Keratinocyte (primary cell): ENCODE results near the gene ITGB6. TPM values are rescaled to one million over a fixed set of nuclear protein-coding genes. Genes with fewer than 3 reads are reported as not detected.

Experiments
- DNase-seq: peaks from one replicate; pipeline ENCODE4 v3.0.0-alpha.2; 2011; ENCODE audit warnings: low read depth, missing footprints, low spot score
- FAIRE-seq: peaks from 2 replicates; lab custom pipeline; 2011; peaks lifted over from hg19 to GRCh38; lab: Jason Lieb, UNC
- H2AFZ ChIP-seq: 2 replicates; pipeline ENCODE4 v1.6.0; 2012; ENCODE audit warnings: low read length, control low read depth, inconsistent platforms; ENCODE audit not compliant: control insufficient read depth
- H3K27ac ChIP-seq: 2 replicates; pipeline ENCODE4 v1.5.1; 2011; ENCODE audit warnings: low read length; ENCODE audit not compliant: control insufficient read depth, insufficient read depth
- H3K27me3 ChIP-seq: 3 replicates; pipeline ENCODE4 v1.6.0; 2011; ENCODE audit warnings: low read length; ENCODE audit not compliant: control insufficient read depth, insufficient read depth; ENCODE audit errors: extremely low read depth
- H3K36me3 ChIP-seq, 2 experiments: 2 replicates in 1 of 2; 3 replicates in 1 of 2; pipeline ENCODE4 v1.5.1; 2011; ENCODE audit warnings: low read length in 2 of 2, mild to moderate bottlenecking in 1 of 2; ENCODE audit not compliant: control insufficient read depth in 2 of 2, insufficient read depth in 2 of 2; ENCODE audit errors: extremely low read depth in 1 of 2
- H3K4me1 ChIP-seq: 3 replicates; pipeline ENCODE4 v1.5.1; 2011; ENCODE audit warnings: low read length; ENCODE audit not compliant: control insufficient read depth, insufficient read depth; ENCODE audit errors: extremely low read depth
- H3K4me2 ChIP-seq: 3 replicates; pipeline ENCODE4 v1.6.0; 2011; ENCODE audit warnings: low read depth, low read length; ENCODE audit not compliant: control insufficient read depth, insufficient read depth; ENCODE audit errors: extremely low read depth
- H3K4me3 ChIP-seq, 3 experiments: fragments of 200-600 bp in 1 of 3; sonication (generic) in 1 of 3; 2 replicates in 2 of 3; 3 replicates in 1 of 3; pipeline ENCODE4 v1.5.1; 2011 to 2016; ENCODE audit warnings: low read length in 3 of 3, mild to moderate bottlenecking in 3 of 3, control low read depth in 2 of 3, inconsistent platforms in 1 of 3, low read depth in 1 of 3, mixed read lengths in 1 of 3, mixed run types in 1 of 3, moderate library complexity in 1 of 3; ENCODE audit not compliant: control insufficient read depth in 2 of 3, insufficient read depth in 2 of 3; ENCODE audit errors: extremely low read depth in 1 of 3
- H3K79me2 ChIP-seq: 2 replicates; pipeline ENCODE4 v1.6.0; 2012; ENCODE audit warnings: low read length; ENCODE audit not compliant: control insufficient read depth, insufficient read depth
- H3K9ac ChIP-seq: 3 replicates; pipeline ENCODE4 v1.6.0; 2011; ENCODE audit warnings: low read length; ENCODE audit not compliant: control insufficient read depth, insufficient read depth; ENCODE audit errors: extremely low read depth
- H3K9me1 ChIP-seq: 3 replicates; pipeline ENCODE4 v1.6.0; 2011; ENCODE audit warnings: low read length; ENCODE audit not compliant: control insufficient read depth, insufficient read depth; ENCODE audit errors: extremely low read depth
- H3K9me3 ChIP-seq: 2 replicates; pipeline ENCODE4 v1.5.1; 2012; ENCODE audit warnings: low read depth, low read length; ENCODE audit not compliant: control insufficient read depth
- H4K20me1 ChIP-seq: 3 replicates; pipeline ENCODE4 v1.6.0; 2011; ENCODE audit warnings: low read length; ENCODE audit not compliant: control insufficient read depth, insufficient read depth; ENCODE audit errors: extremely low read depth
- EZH2 ChIP-seq: IDR thresholded peaks from one replicate; pipeline ENCODE4 v1.6.1; 2012; ENCODE audit warnings: inconsistent platforms, mild to moderate bottlenecking, low read length, moderate library complexity
- dilution Hi-C: fragments of 300-500 bp; cut with MboI; formaldehyde crosslinking; loops from one replicate; pipeline ENCODE4 v1.7.0; 2020; ENCODE audit warnings: low sequenced_read_pairs; ENCODE audit not compliant: extremely low pct_ligation_motif_present
- polyA plus RNA-seq, 5 experiments: library from polyadenylated mRNA; depleted of rRNA in 3 of 5; stranded (reverse) in 3 of 5; stranded (forward) in 1 of 5; unstranded in 1 of 5; fragments of >200 nt; gene quantifications; 1 replicate in 1 of 5; 2 replicates in 3 of 5; 3 replicates in 1 of 5; pipeline versions ENCODE4 v1.2.1 to v1.2.3, GENCODE V29; 2011 to 2012; ENCODE audit warnings: missing spikeins in 2 of 5, low read depth in 1 of 5, low replicate concordance in 1 of 5
- TF ChIP-seq, protein P1 (sequence below), 3 experiments: IDR thresholded peaks in 1 of 3; conservative IDR thresholded peaks in 1 of 3; optimal IDR thresholded peaks in 1 of 3; 2 replicates in 2 of 3; 3 replicates in 1 of 3; pipeline versions ENCODE3 to v1.5.1; 2011; ENCODE audit warnings: low read length in 3 of 3, mild to moderate bottlenecking in 3 of 3, moderate library complexity in 2 of 3, control low read depth in 1 of 3, inconsistent platforms in 1 of 3; ENCODE audit not compliant: insufficient read depth in 2 of 3; ENCODE audit errors: extremely low read depth in 1 of 3

Gene ITGB6
- polyA plus RNA-seq, 1 donor (not counting 4 experiments of a cell fraction or from before 2014, with no cell fraction given) = 183 TPM

DNA sequence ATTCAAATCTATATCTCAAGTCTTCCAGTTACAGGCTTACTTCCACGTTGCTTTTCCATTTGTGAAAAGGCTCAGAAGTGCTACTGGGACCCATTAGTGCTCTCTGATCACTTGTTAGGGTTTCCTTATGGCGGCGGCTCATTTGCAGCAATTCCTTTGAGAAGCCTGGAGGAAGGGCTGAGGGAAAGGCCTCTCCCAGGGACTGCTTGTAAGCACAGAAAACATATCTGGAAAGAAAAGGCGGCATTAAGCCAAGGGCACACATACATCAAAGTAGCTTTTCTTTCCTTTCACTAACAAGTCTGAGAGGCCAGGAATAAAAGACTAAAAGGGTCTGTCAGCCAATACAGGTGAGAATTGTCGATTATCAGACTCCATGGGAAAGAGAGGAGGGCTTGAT lies 39.4 kb upstream of the ITGB6 start:
- Histone ChIP-seq H3K4me1 (peaks cover 43% of the 10 kb centered on the region), H3K27me3 (no peaks in the 10 kb centered on the region), H3K4me2 (no peak overlapping the region), H3K4me3 (no peak overlapping the region), H3K27ac (no peak overlapping the region), H3K9ac (no peak overlapping the region), H3K36me3 (no peaks in the 10 kb centered on the region), H3K9me3 (no peaks in the 10 kb centered on the region), H3K79me2 (no peaks in the 10 kb centered on the region), H2AFZ (no peak overlapping the region), H4K20me1 (no peaks in the 10 kb centered on the region), H3K9me1 (no peaks in the 10 kb centered on the region)
- no peak for TF ChIP-seq EZH2
- TF ChIP-seq, protein P1, sequence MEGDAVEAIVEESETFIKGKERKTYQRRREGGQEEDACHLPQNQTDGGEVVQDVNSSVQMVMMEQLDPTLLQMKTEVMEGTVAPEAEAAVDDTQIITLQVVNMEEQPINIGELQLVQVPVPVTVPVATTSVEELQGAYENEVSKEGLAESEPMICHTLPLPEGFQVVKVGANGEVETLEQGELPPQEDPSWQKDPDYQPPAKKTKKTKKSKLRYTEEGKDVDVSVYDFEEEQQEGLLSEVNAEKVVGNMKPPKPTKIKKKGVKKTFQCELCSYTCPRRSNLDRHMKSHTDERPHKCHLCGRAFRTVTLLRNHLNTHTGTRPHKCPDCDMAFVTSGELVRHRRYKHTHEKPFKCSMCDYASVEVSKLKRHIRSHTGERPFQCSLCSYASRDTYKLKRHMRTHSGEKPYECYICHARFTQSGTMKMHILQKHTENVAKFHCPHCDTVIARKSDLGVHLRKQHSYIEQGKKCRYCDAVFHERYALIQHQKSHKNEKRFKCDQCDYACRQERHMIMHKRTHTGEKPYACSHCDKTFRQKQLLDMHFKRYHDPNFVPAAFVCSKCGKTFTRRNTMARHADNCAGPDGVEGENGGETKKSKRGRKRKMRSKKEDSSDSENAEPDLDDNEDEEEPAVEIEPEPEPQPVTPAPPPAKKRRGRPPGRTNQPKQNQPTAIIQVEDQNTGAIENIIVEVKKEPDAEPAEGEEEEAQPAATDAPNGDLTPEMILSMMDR (optimal IDR thresholded peaks at IDR 0.05 in 1 of 3, IDR thresholded peaks at IDR 0.05 in 1 of 3, conservative IDR thresholded peaks at IDR 0.05 in 1 of 3; ENCODE audit: extremely low read depth in 1 of 3, insufficient read depth in 2 of 3, low read length in 3 of 3) = no peak
- dilution Hi-C loops = no loop called here
- FAIRE-seq (no peak), DNase-seq (no peak)

DNA sequence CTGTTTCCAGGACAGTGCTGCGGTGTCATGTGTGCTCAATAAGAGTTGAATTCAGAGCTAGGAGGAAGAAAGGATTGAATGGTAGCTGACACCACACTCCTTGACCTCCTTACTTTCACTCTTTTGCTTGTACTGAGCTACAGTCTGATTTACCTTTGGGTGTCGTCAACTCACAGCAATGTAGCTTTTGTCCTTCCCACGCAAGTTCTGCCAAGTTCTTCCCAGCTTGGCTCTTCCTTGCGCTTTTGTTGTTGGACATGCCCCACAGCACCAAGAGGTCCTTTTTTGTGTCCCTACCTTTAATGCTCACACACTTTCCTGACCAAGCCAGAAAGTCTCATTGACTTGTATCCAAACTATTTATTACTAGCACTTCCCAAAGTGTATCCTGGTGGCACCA lies 38.3 kb upstream of the ITGB6 start:
- H4K20me1 ChIP-seq = no peaks in the 10 kb centered on the region
- no peaks in the 10 kb centered on the region for H3K27me3 ChIP-seq
- H3K4me3 ChIP-seq = peak overlapping the region in 1 of 3 experiments; percentile 22
- H3K9me3 ChIP-seq = no peaks in the 10 kb centered on the region
- H3K27ac ChIP-seq = peak overlapping the region; percentile 67
- no peaks in the 10 kb centered on the region for H3K79me2 ChIP-seq
- H3K4me2 ChIP-seq = peak overlapping the region; percentile 69
- FAIRE-seq (peak; percentile 75), DNase-seq (no peak)
- no peaks in the 10 kb centered on the region for H3K9me1 ChIP-seq
- H3K36me3 ChIP-seq = no peaks in the 10 kb centered on the region
- peaks cover 41% of the 10 kb centered on the region for H3K4me1 ChIP-seq
- TF ChIP-seq, protein P1 (optimal IDR thresholded peaks at IDR 0.05 in 1 of 3, IDR thresholded peaks at IDR 0.05 in 1 of 3, conservative IDR thresholded peaks at IDR 0.05 in 1 of 3; ENCODE audit: extremely low read depth in 1 of 3, insufficient read depth in 2 of 3, low read length in 3 of 3) = no peak
- TF ChIP-seq EZH2 = no peak
- peak overlapping the region; percentile 51 for H2AFZ ChIP-seq
- H3K9ac ChIP-seq = peak overlapping the region; percentile 3
- dilution Hi-C loops = no loop called here
